Nephron progenitor cell (in vitro differentiated cells): ENCODE data around the gene ANKMY1.
"Not testable (repeated sequence)": the region's sequence is repeated elsewhere in the genome, so short reads cannot be mapped to it uniquely, and the experiment has no call there.

Source experiments
- DNase-seq: peaks from one replicate; pipeline ENCODE4 v3.0.0; 2021
- H3K27ac Mint-ChIP-seq: 2 replicates; pipeline ENCODE4 v1.8.0; 2021; ENCODE audit warnings: mild to moderate bottlenecking, moderate library complexity, mixed read lengths
- H3K27me3 Mint-ChIP-seq: 2 replicates; pipeline ENCODE4 v1.8.0; 2021; ENCODE audit warnings: mild to moderate bottlenecking, low read depth, mixed read lengths; ENCODE audit not compliant: poor library complexity
- H3K36me3 Mint-ChIP-seq: 2 replicates; pipeline ENCODE4 v1.8.0; 2021; ENCODE audit warnings: low read depth, mixed read lengths
- H3K4me1 Mint-ChIP-seq: 2 replicates; pipeline ENCODE4 v1.8.0; 2021; ENCODE audit warnings: mixed read lengths
- H3K4me3 Mint-ChIP-seq: 2 replicates; pipeline ENCODE4 v1.8.0; 2021; ENCODE audit warnings: mild to moderate bottlenecking, moderate library complexity, mixed read lengths
- H3K9me3 Mint-ChIP-seq: 2 replicates; pipeline ENCODE4 v1.8.0; 2021; ENCODE audit warnings: mild to moderate bottlenecking, moderate library complexity, mixed read lengths
- CTCF ChIP-seq: fragments of 200-600 bp; sonication (generic); IDR thresholded peaks from 2 replicates; pipeline ENCODE4 v1.5.0; 2021; ENCODE audit warnings: antibody characterized with exemption

ANKMY1 gene

GRCh38 chr2:240551288-240551687 is 6.5 kb downstream of the ANKMY1 start:
- no peak for TF ChIP-seq CTCF

GRCh38 chr2:240539906-240540305 is 17.9 kb downstream of the ANKMY1 start:
- Mint-ChIP-seq H3K27ac (no peak overlapping the region), H3K4me1 (peaks cover 7% of the 10 kb centered on the region), H3K27me3 (peaks cover 4% of the 10 kb centered on the region), H3K36me3 (peaks cover 63% of the 10 kb centered on the region), H3K4me3 (no peak overlapping the region), H3K9me3 (peaks cover 39% of the 10 kb centered on the region)
- DNase-seq: no peak
- TF ChIP-seq CTCF: no peak

More at GRCh38 chr2:240551288-240551687, 6.5 kb downstream of the ANKMY1 start:
- Mint-ChIP-seq H3K27ac (no peak overlapping the region), H3K4me1 (peaks cover 19% of the 10 kb centered on the region), H3K4me3 (no peak overlapping the region), H3K36me3 (peaks cover 49% of the 10 kb centered on the region), H3K27me3 (no peaks in the 10 kb centered on the region), H3K9me3 (peaks cover 37% of the 10 kb centered on the region)
- no peak for DNase-seq

GRCh38 chr2:240539101-240539500 is 18.7 kb downstream of the ANKMY1 start:
- not testable (repeated sequence) for DNase-seq, H3K4me1 Mint-ChIP-seq, H3K27me3 Mint-ChIP-seq, H3K4me3 Mint-ChIP-seq, H3K27ac Mint-ChIP-seq
- H3K36me3 Mint-ChIP-seq: peaks cover 65% of the 10 kb centered on the region
- H3K9me3 Mint-ChIP-seq: peaks cover 35% of the 10 kb centered on the region

GRCh38 chr2:240538031-240538780 is 19.6 kb downstream of the ANKMY1 start:
- peaks cover 34% of the 10 kb centered on the region for H3K9me3 Mint-ChIP-seq
- peaks cover 69% of the 10 kb centered on the region for H3K36me3 Mint-ChIP-seq
- no peak for DNase-seq
- TF ChIP-seq CTCF: no peak
- H3K4me3 Mint-ChIP-seq: no peak overlapping the region
- peaks cover 4% of the 10 kb centered on the region for H3K27me3 Mint-ChIP-seq
- peak overlapping the region; percentile 97 for H3K27ac Mint-ChIP-seq
- peaks cover 7% of the 10 kb centered on the region for H3K4me1 Mint-ChIP-seq

- Mint-ChIP-seq H3K27ac (no peak overlapping the region), H3K9me3 (peaks cover 63% of the 10 kb centered on the region), H3K27me3 (peaks cover 4% of the 10 kb centered on the region), H3K4me3 (no peak overlapping the region), H3K36me3 (peaks cover 84% of the 10 kb centered on the region), H3K4me1 (peaks cover 7% of the 10 kb centered on the region)
- TF ChIP-seq CTCF: no peak
- no peak for DNase-seq
Observed at GRCh38 chr2:240532031-240532775, 25.6 kb downstream of the ANKMY1 start.

GRCh38 chr2:240531038-240531437 is 26.8 kb downstream of the ANKMY1 start:
- H3K9me3 Mint-ChIP-seq: peaks cover 74% of the 10 kb centered on the region

More at GRCh38 chr2:240531038-240531437, 26.8 kb downstream of the ANKMY1 start:
- no peak overlapping the region for H3K27ac Mint-ChIP-seq
- peaks cover 4% of the 10 kb centered on the region for H3K27me3 Mint-ChIP-seq
- peaks cover 91% of the 10 kb centered on the region for H3K36me3 Mint-ChIP-seq
- no peak for DNase-seq
- H3K4me1 Mint-ChIP-seq: peaks cover 3% of the 10 kb centered on the region
- TF ChIP-seq CTCF: no peak
- no peak overlapping the region for H3K4me3 Mint-ChIP-seq
